NCI-H2227 (cell line): ENCODE data around the gene NECTIN1.

Source experiments
- DNase-seq: peaks from one replicate; lab custom pipeline; 2025; ENCODE audit not compliant: unreplicated experiment; lab: John Stamatoyannopoulos, UW

NECTIN1 gene

GRCh38 chr11:119696378-119697222 is 32.4 kb downstream of the NECTIN1 start:
- DNase-seq, result peak; percentile 20

- no peak for DNase-seq
Measured at GRCh38 chr11:119694334-119694733, 34.7 kb downstream of the NECTIN1 start.

- no peak for DNase-seq
Measured at GRCh38 chr11:119693253-119693815, 35.7 kb downstream of the NECTIN1 start.

- DNase-seq, result no peak
Measured at GRCh38 chr11:119692540-119692820, 36.5 kb downstream of the NECTIN1 start.

- DNase-seq, result no peak
Measured at GRCh38 chr11:119691701-119692539, 37.1 kb downstream of the NECTIN1 start.

- no peak for DNase-seq
Measured at GRCh38 chr11:119691020-119691666, 37.9 kb downstream of the NECTIN1 start.

GRCh38 chr11:119689302-119689701 is 39.7 kb downstream of the NECTIN1 start:
- no peak for DNase-seq

GRCh38 chr11:119688356-119688755 is 40.6 kb downstream of the NECTIN1 start:
- DNase-seq, result no peak

- DNase-seq, result no peak
Measured at GRCh38 chr11:119687373-119688046, 41.5 kb downstream of the NECTIN1 start.

- DNase-seq, result no peak
Measured at GRCh38 chr11:119686177-119686882, 42.7 kb downstream of the NECTIN1 start.

- DNase-seq, result peak; percentile 53
Measured at GRCh38 chr11:119685111-119685746, 43.8 kb downstream of the NECTIN1 start.

- no peak for DNase-seq
Measured at GRCh38 chr11:119684361-119685110, 44.5 kb downstream of the NECTIN1 start.

- no peak for DNase-seq
Measured at GRCh38 chr11:119683783-119684182, 45.2 kb downstream of the NECTIN1 start.

- no peak for DNase-seq
Measured at GRCh38 chr11:119681361-119681910, 47.6 kb downstream of the NECTIN1 start.

GRCh38 chr11:119680541-119681360 is 48.2 kb downstream of the NECTIN1 start:
- DNase-seq, result no peak

- no peak for DNase-seq
Measured at GRCh38 chr11:119679346-119679745, 49.7 kb downstream of the NECTIN1 start.

GRCh38 chr11:119678351-119678750 is 50.6 kb downstream of the NECTIN1 start:
- no peak for DNase-seq

- no peak for DNase-seq
Measured at GRCh38 chr11:119677840-119678239, 51.2 kb downstream of the NECTIN1 start.
